8988T (cell line): Measurements from ENCODE around the gene HLA-DOA.

Source experiments
- DNase-seq: peaks from one replicate; pipeline ENCODE4 v3.0.0; 2011

Gene HLA-DOA

GRCh38 chr6:33008944-33009861, at the start of gene HLA-DOA:
Gene HLA-DOA (minus strand): TSS chr6:33009591.
- DNase-seq = peak; percentile 38

GRCh38 chr6:33057222-33058150, 48.1 kb upstream of the HLA-DOA start:
- DNase-seq = no peak

GRCh38 chr6:33053230-33053629, 43.8 kb upstream of the HLA-DOA start:
- DNase-seq = no peak

- no peak for DNase-seq
Measured at GRCh38 chr6:33052627-33053026, 43.2 kb upstream of the HLA-DOA start.

GRCh38 chr6:33050014-33050810, 40.8 kb upstream of the HLA-DOA start:
- DNase-seq = no peak

- DNase-seq = no peak
Measured at GRCh38 chr6:33049323-33050013, 40.1 kb upstream of the HLA-DOA start.

- no peak for DNase-seq
Measured at GRCh38 chr6:33040157-33040556, 30.8 kb upstream of the HLA-DOA start.

- DNase-seq = no peak
Measured at GRCh38 chr6:33036535-33036934, 27.1 kb upstream of the HLA-DOA start.

- DNase-seq = no peak
Measured at GRCh38 chr6:33034554-33034953, 25.2 kb upstream of the HLA-DOA start.

GRCh38 chr6:33030245-33030644, 20.9 kb upstream of the HLA-DOA start:
- no peak for DNase-seq

GRCh38 chr6:33029328-33030184, 20.2 kb upstream of the HLA-DOA start:
- no peak for DNase-seq

GRCh38 chr6:33028220-33028849, 18.9 kb upstream of the HLA-DOA start:
- no peak for DNase-seq

GRCh38 chr6:33024521-33024920, 15.1 kb upstream of the HLA-DOA start:
- no peak for DNase-seq

GRCh38 chr6:33023536-33023935, 14.1 kb upstream of the HLA-DOA start:
- DNase-seq = no peak

GRCh38 chr6:33021917-33022316, 12.5 kb upstream of the HLA-DOA start:
- DNase-seq = no peak

GRCh38 chr6:33019372-33019771, 10.0 kb upstream of the HLA-DOA start:
- no peak for DNase-seq

GRCh38 chr6:33018904-33019303, 9.5 kb upstream of the HLA-DOA start:
- no peak for DNase-seq

GRCh38 chr6:33018418-33018817, 9.0 kb upstream of the HLA-DOA start:
- DNase-seq = no peak

- DNase-seq = no peak
Measured at GRCh38 chr6:33017694-33018353, 8.4 kb upstream of the HLA-DOA start.

- no peak for DNase-seq
Measured at GRCh38 chr6:33017018-33017417, 7.6 kb upstream of the HLA-DOA start.
